GM21786 (cell line): ENCODE measurements around the gene POLG.

Experiments
- ATAC-seq: cut with Tn5 transposase; IDR thresholded peaks from one replicate; pipeline ENCODE4 v1.9.1; 2021; ENCODE audit not compliant: unreplicated experiment

Gene POLG

GRCh38 chr15:89356634-89357298 is 22.1 kb upstream of the POLG start:
- no peak for ATAC-seq

- ATAC-seq: no peak
These were observed 19.4 kb upstream of the POLG start for GRCh38 chr15:89353991-89354390.

GRCh38 chr15:89352476-89352875 is 17.9 kb upstream of the POLG start:
- no peak for ATAC-seq

GRCh38 chr15:89349206-89349558 is 14.6 kb upstream of the POLG start:
- ATAC-seq: no peak

GRCh38 chr15:89346516-89347231 is 12.1 kb upstream of the POLG start:
- ATAC-seq: no peak

GRCh38 chr15:89345248-89345647 is 10.6 kb upstream of the POLG start:
- no peak for ATAC-seq

- ATAC-seq: no peak
These were observed 8.2 kb upstream of the POLG start for GRCh38 chr15:89342840-89343239.

GRCh38 chr15:89341316-89342005 is 6.8 kb upstream of the POLG start:
- no peak for ATAC-seq

GRCh38 chr15:89340573-89340972 is 5.9 kb upstream of the POLG start:
- ATAC-seq: no peak

- no peak for ATAC-seq
These were observed 3.4 kb upstream of the POLG start for GRCh38 chr15:89338036-89338435.

- ATAC-seq: peak; percentile 7
These were observed 846 bp upstream of the POLG start for GRCh38 chr15:89335298-89336041.

GRCh38 chr15:89333959-89334509 is 590 bp downstream of the POLG start:
- no peak for ATAC-seq

- no peak for ATAC-seq
These were observed 1.4 kb downstream of the POLG start for GRCh38 chr15:89333011-89333860.

GRCh38 chr15:89332446-89332845 is 2.2 kb downstream of the POLG start:
- no peak for ATAC-seq

- no peak for ATAC-seq
These were observed 3.6 kb downstream of the POLG start for GRCh38 chr15:89330881-89331595.

- no peak for ATAC-seq
These were observed 4.5 kb downstream of the POLG start for GRCh38 chr15:89330119-89330518.

- no peak for ATAC-seq
These were observed 5.1 kb downstream of the POLG start for GRCh38 chr15:89329329-89330084.

- no peak for ATAC-seq
These were observed 6.0 kb downstream of the POLG start for GRCh38 chr15:89328398-89329254.
